ENCODE results near the gene C4orf46.

Gene C4orf46

GRCh38 chr4:158681629-158682028 lies 9.9 kb upstream of the C4orf46 start:
- no peak for DNase-seq (ENCODE audit: low read depth)
- no peak overlapping the region for H3K4me3 ChIP-seq (ENCODE audit: low read depth, low read length)
- no peak for TF ChIP-seq CTCF (conservative IDR thresholded peaks at IDR 0.05; ENCODE audit: low read depth, low read length)

GRCh38 chr4:158678767-158679166 lies 7.1 kb upstream of the C4orf46 start:
- no peak for TF ChIP-seq CTCF (conservative IDR thresholded peaks at IDR 0.05; ENCODE audit: low read depth, low read length)
- no peak for DNase-seq (ENCODE audit: low read depth)
- H3K4me3 ChIP-seq (ENCODE audit: low read depth, low read length) = no peak overlapping the region

- no peak overlapping the region for H3K4me3 ChIP-seq (ENCODE audit: low read depth, low read length)
- no peak for TF ChIP-seq CTCF (conservative IDR thresholded peaks at IDR 0.05; ENCODE audit: low read depth, low read length)
- no peak for DNase-seq (ENCODE audit: low read depth)
Observed at GRCh38 chr4:158676076-158676475, 4.4 kb upstream of the C4orf46 start.

GRCh38 chr4:158673633-158674032 lies 1.9 kb upstream of the C4orf46 start:
- H3K4me3 ChIP-seq (ENCODE audit: low read depth, low read length) = no peak overlapping the region
- TF ChIP-seq CTCF (conservative IDR thresholded peaks at IDR 0.05; ENCODE audit: low read depth, low read length) = no peak
- no peak for DNase-seq (ENCODE audit: low read depth)

GRCh38 chr4:158671915-158672806 lies 474 bp upstream of the C4orf46 start, which contains the start of gene ETFDH:
Gene ETFDH, plus strand, starts transcription at chr4:158672296. Its CDS starts 161 bp downstream, at chr4:158672457.
- peak within 1 kb of the TSS; percentile 92 for H3K4me3 ChIP-seq (ENCODE audit: low read depth, low read length)
- TF ChIP-seq CTCF (conservative IDR thresholded peaks at IDR 0.05; ENCODE audit: low read depth, low read length) = peak; percentile 64
- peak; percentile 100 for DNase-seq (ENCODE audit: low read depth)

- no peak for TF ChIP-seq CTCF (conservative IDR thresholded peaks at IDR 0.05; ENCODE audit: low read depth, low read length)
Observed at GRCh38 chr4:158670975-158671664, 567 bp downstream of the C4orf46 start.

More at GRCh38 chr4:158670975-158671664, 567 bp downstream of the C4orf46 start:
- peak; percentile 84 for DNase-seq (ENCODE audit: low read depth)
- H3K4me3 ChIP-seq (ENCODE audit: low read depth, low read length) = peak overlapping the region; percentile 92

Measured in choroid plexus epithelial cell (primary cell).